K562 (cell line): ENCODE measurements around the gene MRPL54. TPM values are rescaled to one million over a fixed set of nuclear protein-coding genes. Genes with fewer than 3 reads are reported as not detected.

Experiments
- HIVEP1 ChIP-seq: fragments of 250-450 bp; sonication (Bioruptor Pico); IDR thresholded peaks from 2 replicates; pipeline ENCODE4 v1.4.0; 2020; ENCODE audit warnings: mild to moderate bottlenecking
- KLF13 ChIP-seq: fragments of 450-650 bp; IDR thresholded peaks from 2 replicates; pipeline ENCODE4 v1.6.1; 2016; ENCODE audit warnings: missing genetic modification characterization, low read depth, mild to moderate bottlenecking, missing compliant biosample characterization, moderate library complexity, borderline replicate concordance
- MTA1 ChIP-seq: fragments of 450-650 bp; IDR thresholded peaks from 2 replicates; pipeline ENCODE4 v1.6.1; 2017; ENCODE audit warnings: borderline replicate concordance
- TFAM ChIP-seq: fragments of 250-450 bp; sonication (Bioruptor Pico); conservative IDR thresholded peaks from 2 replicates; pipeline ENCODE4 v1.5.0; 2021; ENCODE audit warnings: mild to moderate bottlenecking, moderate library complexity
- ZBED1 ChIP-seq: IDR thresholded peaks from 2 replicates; pipeline ENCODE4 v1.6.1; 2014
- ZNF561 ChIP-seq: fragments of 450-650 bp; formaldehyde crosslinking; conservative IDR thresholded peaks from 2 replicates; pipeline ENCODE4 v1.4.0; 2020; ENCODE audit warnings: mild to moderate bottlenecking, moderate library complexity
- polyA plus RNA-seq, 8 experiments: library from polyadenylated mRNA; depleted of rRNA in 4 of 8; stranded (reverse) in 5 of 8; unstranded in 3 of 8; fragments of >200 nt; fragmentation: Nextera tagmentation in 2 of 8; fragmentation: Illumina TruSeq in 1 of 8; extraction: Ambion mirVana in 2 of 8; extraction: Trizol in 1 of 8; gene quantifications; 2 replicates each; pipeline versions ENCODE4 v1.2.1 to v1.2.3, GENCODE V29; 2011 to 2014; ENCODE audit warnings: inconsistent platforms in 1 of 8, missing spikeins in 1 of 8
- total RNA-seq, 7 experiments: library from RNA; depleted of rRNA in 6 of 7; stranded (reverse); fragments of >200 nt in 6 of 7; fragmentation: Illumina TruSeq in 2 of 7; extraction: Trizol in 2 of 7; gene quantifications; 2 replicates each; pipeline versions ENCODE4 v1.2.1 to v1.2.3, GENCODE V29; 2011 to 2021; ENCODE audit warnings: low replicate concordance in 1 of 7
- TF ChIP-seq, protein P1 (sequence below): fragments of 450-650 bp; IDR thresholded peaks from 2 replicates; pipeline ENCODE4 v1.6.1; 2018; ENCODE audit warnings: mild to moderate bottlenecking, low read depth; ENCODE audit not compliant: partially characterized antibody
- TF ChIP-seq, protein P2 (sequence below): sonication (generic); formaldehyde crosslinking; IDR thresholded peaks from 2 replicates; pipeline ENCODE4 v1.8.0; 2022; ENCODE audit warnings: mild to moderate bottlenecking, missing genetic modification reagents, borderline replicate concordance
- TF ChIP-seq, protein P3 (sequence below): sonication (generic); formaldehyde crosslinking; IDR thresholded peaks from 2 replicates; pipeline ENCODE4 v1.8.1; 2023; ENCODE audit warnings: mild to moderate bottlenecking, missing genetic modification reagents
- TF ChIP-seq, protein P4 (sequence below): sonication (generic); formaldehyde crosslinking; IDR thresholded peaks from 2 replicates; pipeline ENCODE4 v1.8.0; 2023; ENCODE audit warnings: missing genetic modification reagents, mild to moderate bottlenecking, borderline replicate concordance

The MRPL54 gene
- total and polyA plus RNA-seq, 9 of the 15 experiments (the other 6 are each of a cell fraction or from before 2014, with no cell fraction given) = 3.5 to 120 (median 56.9) TPM

DNA sequence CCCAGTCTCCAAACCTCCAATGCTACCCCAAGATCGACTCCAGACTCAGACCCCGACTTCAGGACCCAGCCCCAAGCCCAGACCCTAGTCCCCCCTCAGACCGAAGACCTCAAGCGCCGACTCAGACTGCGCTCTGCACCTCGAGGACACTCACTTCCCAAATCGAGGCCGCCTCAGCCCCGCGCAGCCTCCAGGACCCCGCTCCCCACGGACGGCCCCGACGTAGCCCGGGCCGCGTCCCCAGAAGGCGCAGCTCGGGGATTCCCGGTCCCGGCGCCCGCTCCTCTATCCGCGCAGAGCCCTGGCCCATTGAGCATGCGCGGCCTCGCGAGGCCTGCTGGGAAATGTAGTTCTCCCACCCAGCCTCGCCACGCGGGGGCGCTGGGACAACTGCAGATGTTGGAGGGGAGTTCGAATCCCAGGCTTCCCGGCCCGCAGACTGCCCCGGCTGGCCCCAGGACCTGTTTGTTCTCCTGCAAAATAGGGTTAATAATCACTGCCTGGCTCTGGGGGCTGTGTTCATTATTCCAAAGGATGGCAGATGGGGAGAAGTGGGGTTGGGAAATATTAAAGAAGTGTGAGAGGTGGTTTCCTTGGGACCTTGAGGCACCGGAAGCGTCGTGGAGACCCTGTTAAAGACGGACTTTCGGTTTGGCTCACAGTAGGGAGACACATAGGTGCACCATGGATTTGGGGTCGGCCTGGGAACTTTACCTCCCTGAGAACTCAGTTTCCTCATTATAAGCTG is 926 bp upstream of the MRPL54 start, which contains the start of gene APBA3 (continued):
- no peak for TF ChIP-seq TFAM (CRISPR knock-in tag)
- no peak for TF ChIP-seq HIVEP1 (CRISPR knock-in tag)
- TF ChIP-seq, protein P1, sequence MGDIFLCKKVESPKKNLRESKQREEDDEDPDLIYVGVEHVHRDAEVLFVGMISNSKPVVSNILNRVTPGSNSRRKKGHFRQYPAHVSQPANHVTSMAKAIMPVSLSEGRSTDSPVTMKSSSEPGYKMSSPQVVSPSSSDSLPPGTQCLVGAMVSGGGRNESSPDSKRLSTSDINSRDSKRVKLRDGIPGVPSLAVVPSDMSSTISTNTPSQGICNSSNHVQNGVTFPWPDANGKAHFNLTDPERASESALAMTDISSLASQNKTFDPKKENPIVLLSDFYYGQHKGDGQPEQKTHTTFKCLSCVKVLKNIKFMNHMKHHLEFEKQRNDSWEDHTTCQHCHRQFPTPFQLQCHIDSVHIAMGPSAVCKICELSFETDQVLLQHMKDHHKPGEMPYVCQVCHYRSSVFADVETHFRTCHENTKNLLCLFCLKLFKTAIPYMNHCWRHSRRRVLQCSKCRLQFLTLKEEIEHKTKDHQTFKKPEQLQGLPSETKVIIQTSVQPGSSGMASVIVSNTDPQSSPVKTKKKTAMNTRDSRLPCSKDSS = no peak
- TF ChIP-seq ZBED1 = no peak
- TF ChIP-seq, protein P2, sequence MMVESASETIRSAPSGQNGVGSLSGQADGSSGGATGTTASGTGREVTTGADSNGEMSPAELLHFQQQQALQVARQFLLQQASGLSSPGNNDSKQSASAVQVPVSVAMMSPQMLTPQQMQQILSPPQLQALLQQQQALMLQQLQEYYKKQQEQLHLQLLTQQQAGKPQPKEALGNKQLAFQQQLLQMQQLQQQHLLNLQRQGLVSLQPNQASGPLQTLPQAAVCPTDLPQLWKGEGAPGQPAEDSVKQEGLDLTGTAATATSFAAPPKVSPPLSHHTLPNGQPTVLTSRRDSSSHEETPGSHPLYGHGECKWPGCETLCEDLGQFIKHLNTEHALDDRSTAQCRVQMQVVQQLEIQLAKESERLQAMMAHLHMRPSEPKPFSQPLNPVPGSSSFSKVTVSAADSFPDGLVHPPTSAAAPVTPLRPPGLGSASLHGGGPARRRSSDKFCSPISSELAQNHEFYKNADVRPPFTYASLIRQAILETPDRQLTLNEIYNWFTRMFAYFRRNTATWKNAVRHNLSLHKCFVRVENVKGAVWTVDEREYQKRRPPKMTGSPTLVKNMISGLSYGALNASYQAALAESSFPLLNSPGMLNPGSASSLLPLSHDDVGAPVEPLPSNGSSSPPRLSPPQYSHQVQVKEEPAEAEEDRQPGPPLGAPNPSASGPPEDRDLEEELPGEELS (CRISPR knock-in tag) = peak; percentile 71; the same call in 1 of the 2 replicates
- TF ChIP-seq MTA1 = peak; percentile 35; the same call in 1 of the 2 replicates
- TF ChIP-seq ZNF561 (CRISPR knock-in tag) = peak; percentile 76; the same call in 1 of the 2 replicates
- TF ChIP-seq, protein P3, sequence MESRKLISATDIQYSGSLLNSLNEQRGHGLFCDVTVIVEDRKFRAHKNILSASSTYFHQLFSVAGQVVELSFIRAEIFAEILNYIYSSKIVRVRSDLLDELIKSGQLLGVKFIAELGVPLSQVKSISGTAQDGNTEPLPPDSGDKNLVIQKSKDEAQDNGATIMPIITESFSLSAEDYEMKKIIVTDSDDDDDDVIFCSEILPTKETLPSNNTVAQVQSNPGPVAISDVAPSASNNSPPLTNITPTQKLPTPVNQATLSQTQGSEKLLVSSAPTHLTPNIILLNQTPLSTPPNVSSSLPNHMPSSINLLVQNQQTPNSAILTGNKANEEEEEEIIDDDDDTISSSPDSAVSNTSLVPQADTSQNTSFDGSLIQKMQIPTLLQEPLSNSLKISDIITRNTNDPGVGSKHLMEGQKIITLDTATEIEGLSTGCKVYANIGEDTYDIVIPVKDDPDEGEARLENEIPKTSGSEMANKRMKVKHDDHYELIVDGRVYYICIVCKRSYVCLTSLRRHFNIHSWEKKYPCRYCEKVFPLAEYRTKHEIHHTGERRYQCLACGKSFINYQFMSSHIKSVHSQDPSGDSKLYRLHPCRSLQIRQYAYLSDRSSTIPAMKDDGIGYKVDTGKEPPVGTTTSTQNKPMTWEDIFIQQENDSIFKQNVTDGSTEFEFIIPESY (CRISPR knock-in tag) = peak; percentile 65
- TF ChIP-seq, protein P4, sequence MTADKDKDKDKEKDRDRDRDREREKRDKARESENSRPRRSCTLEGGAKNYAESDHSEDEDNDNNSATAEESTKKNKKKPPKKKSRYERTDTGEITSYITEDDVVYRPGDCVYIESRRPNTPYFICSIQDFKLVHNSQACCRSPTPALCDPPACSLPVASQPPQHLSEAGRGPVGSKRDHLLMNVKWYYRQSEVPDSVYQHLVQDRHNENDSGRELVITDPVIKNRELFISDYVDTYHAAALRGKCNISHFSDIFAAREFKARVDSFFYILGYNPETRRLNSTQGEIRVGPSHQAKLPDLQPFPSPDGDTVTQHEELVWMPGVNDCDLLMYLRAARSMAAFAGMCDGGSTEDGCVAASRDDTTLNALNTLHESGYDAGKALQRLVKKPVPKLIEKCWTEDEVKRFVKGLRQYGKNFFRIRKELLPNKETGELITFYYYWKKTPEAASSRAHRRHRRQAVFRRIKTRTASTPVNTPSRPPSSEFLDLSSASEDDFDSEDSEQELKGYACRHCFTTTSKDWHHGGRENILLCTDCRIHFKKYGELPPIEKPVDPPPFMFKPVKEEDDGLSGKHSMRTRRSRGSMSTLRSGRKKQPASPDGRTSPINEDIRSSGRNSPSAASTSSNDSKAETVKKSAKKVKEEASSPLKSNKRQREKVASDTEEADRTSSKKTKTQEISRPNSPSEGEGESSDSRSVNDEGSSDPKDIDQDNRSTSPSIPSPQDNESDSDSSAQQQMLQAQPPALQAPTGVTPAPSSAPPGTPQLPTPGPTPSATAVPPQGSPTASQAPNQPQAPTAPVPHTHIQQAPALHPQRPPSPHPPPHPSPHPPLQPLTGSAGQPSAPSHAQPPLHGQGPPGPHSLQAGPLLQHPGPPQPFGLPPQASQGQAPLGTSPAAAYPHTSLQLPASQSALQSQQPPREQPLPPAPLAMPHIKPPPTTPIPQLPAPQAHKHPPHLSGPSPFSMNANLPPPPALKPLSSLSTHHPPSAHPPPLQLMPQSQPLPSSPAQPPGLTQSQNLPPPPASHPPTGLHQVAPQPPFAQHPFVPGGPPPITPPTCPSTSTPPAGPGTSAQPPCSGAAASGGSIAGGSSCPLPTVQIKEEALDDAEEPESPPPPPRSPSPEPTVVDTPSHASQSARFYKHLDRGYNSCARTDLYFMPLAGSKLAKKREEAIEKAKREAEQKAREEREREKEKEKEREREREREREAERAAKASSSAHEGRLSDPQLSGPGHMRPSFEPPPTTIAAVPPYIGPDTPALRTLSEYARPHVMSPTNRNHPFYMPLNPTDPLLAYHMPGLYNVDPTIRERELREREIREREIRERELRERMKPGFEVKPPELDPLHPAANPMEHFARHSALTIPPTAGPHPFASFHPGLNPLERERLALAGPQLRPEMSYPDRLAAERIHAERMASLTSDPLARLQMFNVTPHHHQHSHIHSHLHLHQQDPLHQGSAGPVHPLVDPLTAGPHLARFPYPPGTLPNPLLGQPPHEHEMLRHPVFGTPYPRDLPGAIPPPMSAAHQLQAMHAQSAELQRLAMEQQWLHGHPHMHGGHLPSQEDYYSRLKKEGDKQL = no peak
- 0 out of 2 replicates have a peak, but pooled peaks have one; percentile 54 for TF ChIP-seq KLF13 (tag)
